LNCAP (cell line): ENCODE measurements around the gene BANP.

Experiments
- TF ChIP-seq, protein P1 (sequence below): fragments of 450-650 bp; IDR thresholded peaks from 2 replicates; pipeline ENCODE4 v1.5.1; 2017; ENCODE audit warnings: mild to moderate bottlenecking

Gene BANP

GRCh38 chr16:88103011-88103410 lies 151.8 kb downstream of the BANP start:
- TF ChIP-seq, protein P1, sequence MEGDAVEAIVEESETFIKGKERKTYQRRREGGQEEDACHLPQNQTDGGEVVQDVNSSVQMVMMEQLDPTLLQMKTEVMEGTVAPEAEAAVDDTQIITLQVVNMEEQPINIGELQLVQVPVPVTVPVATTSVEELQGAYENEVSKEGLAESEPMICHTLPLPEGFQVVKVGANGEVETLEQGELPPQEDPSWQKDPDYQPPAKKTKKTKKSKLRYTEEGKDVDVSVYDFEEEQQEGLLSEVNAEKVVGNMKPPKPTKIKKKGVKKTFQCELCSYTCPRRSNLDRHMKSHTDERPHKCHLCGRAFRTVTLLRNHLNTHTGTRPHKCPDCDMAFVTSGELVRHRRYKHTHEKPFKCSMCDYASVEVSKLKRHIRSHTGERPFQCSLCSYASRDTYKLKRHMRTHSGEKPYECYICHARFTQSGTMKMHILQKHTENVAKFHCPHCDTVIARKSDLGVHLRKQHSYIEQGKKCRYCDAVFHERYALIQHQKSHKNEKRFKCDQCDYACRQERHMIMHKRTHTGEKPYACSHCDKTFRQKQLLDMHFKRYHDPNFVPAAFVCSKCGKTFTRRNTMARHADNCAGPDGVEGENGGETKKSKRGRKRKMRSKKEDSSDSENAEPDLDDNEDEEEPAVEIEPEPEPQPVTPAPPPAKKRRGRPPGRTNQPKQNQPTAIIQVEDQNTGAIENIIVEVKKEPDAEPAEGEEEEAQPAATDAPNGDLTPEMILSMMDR, result no peak

GRCh38 chr16:88103581-88104188 lies 152.5 kb downstream of the BANP start:
- TF ChIP-seq, protein P1, result no peak

- TF ChIP-seq, protein P1, result no peak
Measured at GRCh38 chr16:88108762-88109161, 157.5 kb downstream of the BANP start.

DNA sequence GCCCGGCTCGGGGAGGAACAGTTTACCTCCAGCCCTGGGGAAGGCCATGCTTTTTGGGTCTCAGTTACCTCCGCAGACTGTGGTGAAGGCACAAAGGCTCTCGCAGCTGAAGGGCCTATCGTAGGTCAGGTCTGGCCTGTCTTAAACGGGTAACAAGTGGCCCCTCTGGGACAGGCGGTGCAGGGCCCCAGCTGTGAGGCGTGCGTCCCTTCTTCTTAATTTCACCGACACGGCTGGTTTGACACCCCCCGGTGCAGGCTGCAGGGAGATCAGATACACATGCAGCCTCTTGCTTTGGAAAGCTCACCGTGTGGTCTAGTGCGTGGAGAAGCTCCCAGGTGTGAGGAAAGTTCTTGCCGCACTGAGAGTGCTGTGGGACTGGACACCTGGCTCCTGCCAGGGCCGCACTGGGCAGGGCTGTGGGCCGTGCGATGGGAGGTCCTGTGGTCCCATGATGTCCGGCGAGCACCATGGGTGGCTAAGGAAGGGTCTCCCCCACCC lies 162.4 kb downstream of the BANP start:
- TF ChIP-seq, protein P1, result no peak

DNA sequence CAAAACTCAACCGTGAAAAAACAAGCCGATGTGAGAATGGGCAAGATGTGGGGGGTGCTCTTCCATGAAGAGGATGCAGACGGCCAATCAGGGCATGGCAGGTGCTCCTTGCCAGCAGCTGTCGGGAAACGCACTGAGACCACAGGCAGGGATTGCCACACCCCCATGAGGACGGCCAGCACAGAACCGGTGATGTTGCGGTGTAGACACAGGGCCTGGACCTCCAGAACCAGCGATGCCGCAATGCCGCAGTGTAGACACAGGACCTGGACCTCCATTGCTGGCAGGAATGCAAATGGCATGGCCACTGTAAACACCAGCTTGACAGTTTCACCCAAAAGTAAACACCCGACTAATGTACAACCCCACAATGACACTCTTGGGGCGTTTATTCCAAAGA lies 164.9 kb downstream of the BANP start:
- TF ChIP-seq, protein P1, result no peak

- TF ChIP-seq, protein P1, result no peak
Measured at GRCh38 chr16:88117476-88117868, 166.2 kb downstream of the BANP start.

GRCh38 chr16:88118376-88118775 lies 167.1 kb downstream of the BANP start:
- TF ChIP-seq, protein P1, result no peak

GRCh38 chr16:88120812-88121211 lies 169.6 kb downstream of the BANP start:
- TF ChIP-seq, protein P1, result no peak
